Measurements from ENCODE around the gene DTNB. TPM values are rescaled to one million over a fixed set of nuclear protein-coding genes. Genes with fewer than 3 reads are reported as not detected.

DTNB gene
- total and polyA plus RNA-seq, 4 experiments from 2014 or later, result 18.0 to 45.3 (median 33.2) TPM

DNA sequence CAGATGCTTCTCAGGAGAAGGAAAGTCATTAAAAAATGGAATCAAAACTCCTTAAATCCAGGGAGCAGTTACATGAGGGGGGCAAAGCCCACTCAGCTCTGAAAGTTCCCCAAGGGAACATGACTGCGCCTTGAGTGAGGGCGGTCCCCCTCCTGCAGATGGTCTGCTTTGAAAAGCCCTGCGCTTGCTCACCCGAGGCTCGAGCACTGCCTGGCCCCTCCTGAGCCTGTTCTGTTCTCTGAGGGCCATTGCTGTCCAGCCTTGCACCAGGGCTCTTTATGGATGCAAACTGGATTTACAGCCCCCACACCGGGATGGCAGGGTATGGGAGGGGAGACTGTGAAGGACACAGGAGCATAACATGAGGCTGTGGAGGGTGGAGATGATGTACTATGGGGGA lies 293.8 kb downstream of the DTNB start:
- Histone ChIP-seq H3K27ac (ENCODE audit: low read depth, low read length) (no peak overlapping the region), H3K27me3 (ENCODE audit: insufficient read depth, low read length) (no peaks in the 10 kb centered on the region), H3K4me1 (ENCODE audit: insufficient read depth, low read length) (peaks cover 38% of the 10 kb centered on the region), H3K4me3 (ENCODE audit: low read length in 2 of 2) (no peak overlapping the region), H3K36me3 (ENCODE audit: insufficient read depth, low read length) (no peaks in the 10 kb centered on the region), H3K9me3 (ENCODE audit: control insufficient read depth in 1 of 2, low read length in 2 of 2) (no peaks in the 10 kb centered on the region)
- no peaks in the 10 kb centered on the region for H3K27me3 Mint-ChIP-seq
- peak overlapping the region in 2 of 7 donors; percentile 39 to 90 for H3K27ac Mint-ChIP-seq
- CTCF ChIA-PET (ENCODE audit: partially characterized antibody), result interaction anchor here (1.5 to 7.9 kb wide), 2 partner anchors 18 to 64 kb away, joined by 3 to 50 read pairs; no protein-coding TSS in a partner anchor
- POLR2A ChIA-PET (ENCODE audit: partially characterized antibody), result no interaction called here
- H3K4me3 Mint-ChIP-seq, result no peak overlapping the region
- H3K9me3 Mint-ChIP-seq, result peaks cover 0 to 2% (median 0%) of the 10 kb centered on the region in 8 donors
- intact Hi-C loops (cut with micrococcal nuclease), result loop anchor here (5.0 kb wide), 1 partner anchor 107 kb away; no protein-coding TSS in a partner anchor
- H3K36me3 Mint-ChIP-seq, result peaks cover 6 to 12% of the 10 kb centered on the region in 2 donors
- H3K4me1 Mint-ChIP-seq, result peaks cover 19 to 36% (median 24%) of the 10 kb centered on the region in 4 donors
- no peak for DNase-seq

DNA sequence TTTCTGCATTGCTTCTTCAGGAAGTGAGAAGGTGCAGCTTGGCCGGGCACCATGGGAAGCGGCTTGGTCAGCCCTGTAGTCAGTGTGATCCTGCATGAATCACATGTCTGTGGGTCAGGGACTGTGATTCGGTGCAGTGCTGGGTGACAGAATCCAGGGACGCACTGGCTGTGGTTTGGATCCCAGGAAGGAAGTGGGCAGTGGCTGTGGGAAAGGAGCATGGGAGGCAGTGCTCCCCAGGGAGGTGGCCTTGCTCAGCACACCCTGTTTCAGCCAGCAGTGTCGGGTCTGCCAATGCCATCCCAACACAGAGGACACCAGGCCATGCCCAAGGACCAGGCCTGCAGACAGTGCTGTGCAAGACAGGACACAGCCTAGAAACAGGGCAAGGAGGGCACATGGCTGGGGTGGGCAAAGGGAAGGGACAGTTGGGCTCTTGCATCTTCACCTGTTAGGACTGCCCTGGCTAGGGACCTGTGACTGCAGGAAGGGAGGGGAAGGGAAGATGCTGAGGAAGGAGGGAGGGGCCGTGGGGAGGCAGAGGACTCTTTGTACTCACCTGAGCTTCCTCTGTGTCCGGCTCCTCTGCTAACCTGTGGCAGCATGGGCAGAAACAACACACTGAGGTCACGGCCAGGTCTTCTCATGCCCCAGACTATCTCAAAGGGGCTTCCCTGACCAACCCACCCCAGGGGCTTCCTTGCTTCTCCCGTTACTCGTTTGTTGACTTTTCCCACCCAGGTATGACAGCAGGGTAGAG lies 294.5 kb downstream of the DTNB start:
- Mint-ChIP-seq H3K36me3 (peaks cover 6 to 12% of the 10 kb centered on the region in 2 donors), H3K4me1 (peaks cover 19 to 36% (median 24%) of the 10 kb centered on the region in 4 donors), H3K9me3 (peaks cover 0 to 2% (median 0%) of the 10 kb centered on the region in 8 donors), H3K27me3 (no peaks in the 10 kb centered on the region), H3K4me3 (peak overlapping the region in 2 of 8 donors; percentile 34 to 67), H3K27ac (peak overlapping the region in 2 of 7 donors; percentile 52 to 57)
- Histone ChIP-seq H3K36me3 (ENCODE audit: insufficient read depth, low read length) (no peaks in the 10 kb centered on the region), H3K27ac (ENCODE audit: low read depth, low read length) (no peak overlapping the region), H3K4me3 (ENCODE audit: low read length in 2 of 2) (no peak overlapping the region), H3K9me3 (ENCODE audit: control insufficient read depth in 1 of 2, low read length in 2 of 2) (no peaks in the 10 kb centered on the region), H3K4me1 (ENCODE audit: insufficient read depth, low read length) (peaks cover 38% of the 10 kb centered on the region), H3K27me3 (ENCODE audit: insufficient read depth, low read length) (no peaks in the 10 kb centered on the region)
- ChIA-PET POLR2A (ENCODE audit: partially characterized antibody) (interaction anchor here (0.7 to 4.4 kb wide), 2 partner anchors 16 to 163 kb away, joined by 3 to 54 read pairs; no protein-coding TSS in a partner anchor), CTCF (ENCODE audit: partially characterized antibody) (interaction anchor here (1.2 kb wide), 1 partner anchor 17 kb away, joined by 6 read pairs; no protein-coding TSS in a partner anchor)
- intact Hi-C loops (cut with micrococcal nuclease), result loop anchor here (5.0 kb wide), 1 partner anchor 107 kb away; no protein-coding TSS in a partner anchor
- no peak for DNase-seq

DNA sequence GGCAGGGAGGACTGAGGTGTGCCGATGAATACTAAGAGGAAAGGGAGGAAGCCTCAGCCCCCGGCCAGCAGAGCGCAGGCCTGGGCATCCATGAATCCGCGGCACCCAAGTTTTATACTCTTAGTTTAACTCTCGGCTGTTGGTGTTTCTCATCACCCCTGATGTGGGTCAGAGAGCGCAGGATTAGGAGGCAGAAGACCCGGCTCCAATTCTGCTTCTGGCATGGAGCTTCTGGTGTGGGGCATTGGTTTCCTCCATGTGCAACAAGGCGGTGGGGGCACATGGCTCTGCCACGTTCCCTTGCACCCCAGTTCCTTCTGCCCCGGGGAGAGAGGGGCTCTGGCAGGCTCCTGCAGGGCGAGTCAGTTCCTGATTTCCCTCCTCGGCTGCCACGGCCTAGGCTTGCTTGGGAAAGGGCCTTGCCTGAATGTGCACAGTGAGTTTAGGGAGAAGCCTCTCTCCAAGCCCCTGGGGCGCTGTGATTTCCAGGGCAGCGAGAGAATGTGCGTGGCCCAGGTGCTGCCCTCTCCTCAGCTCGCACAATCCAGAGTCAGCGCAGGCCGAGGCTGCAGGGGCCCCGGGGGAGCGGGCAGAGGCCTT lies 295.5 kb downstream of the DTNB start:
- H3K36me3 Mint-ChIP-seq, result peaks cover 6 to 12% of the 10 kb centered on the region in 2 donors
- no peak for DNase-seq
- H3K27ac Mint-ChIP-seq, result peak overlapping the region; percentile 90 to 96 (median 94)
- Histone ChIP-seq H3K27ac (ENCODE audit: low read depth, low read length) (peak overlapping the region; percentile 57), H3K4me1 (ENCODE audit: insufficient read depth, low read length) (peaks cover 38% of the 10 kb centered on the region), H3K36me3 (ENCODE audit: insufficient read depth, low read length) (no peaks in the 10 kb centered on the region), H3K9me3 (ENCODE audit: control insufficient read depth in 1 of 2, low read length in 2 of 2) (no peaks in the 10 kb centered on the region), H3K27me3 (ENCODE audit: insufficient read depth, low read length) (no peaks in the 10 kb centered on the region), H3K4me3 (ENCODE audit: low read length in 2 of 2) (no peak overlapping the region)
- no peaks in the 10 kb centered on the region for H3K27me3 Mint-ChIP-seq
- peaks cover 0 to 2% (median 0%) of the 10 kb centered on the region in 8 donors for H3K9me3 Mint-ChIP-seq
- POLR2A ChIA-PET (ENCODE audit: partially characterized antibody), result interaction anchor here (0.6 to 4.4 kb wide), 7 partner anchors 8 to 162 kb away, joined by 3 to 54 read pairs (median 4); no protein-coding TSS in a partner anchor
- H3K4me3 Mint-ChIP-seq, result peak overlapping the region in 3 of 8 donors; percentile 78 to 85 (median 79)
- intact Hi-C loops (cut with micrococcal nuclease), result loop anchor here (1.0 to 5.0 kb wide), 2 partner anchors 106 to 144 kb away; no protein-coding TSS in a partner anchor
- H3K4me1 Mint-ChIP-seq, result peaks cover 19 to 36% (median 24%) of the 10 kb centered on the region in 4 donors
- CTCF ChIA-PET (ENCODE audit: partially characterized antibody), result interaction anchor here (0.8 to 8.7 kb wide), 4 partner anchors 8 to 33 kb away, joined by 3 to 161 read pairs (median 10); no protein-coding TSS in a partner anchor

DNA sequence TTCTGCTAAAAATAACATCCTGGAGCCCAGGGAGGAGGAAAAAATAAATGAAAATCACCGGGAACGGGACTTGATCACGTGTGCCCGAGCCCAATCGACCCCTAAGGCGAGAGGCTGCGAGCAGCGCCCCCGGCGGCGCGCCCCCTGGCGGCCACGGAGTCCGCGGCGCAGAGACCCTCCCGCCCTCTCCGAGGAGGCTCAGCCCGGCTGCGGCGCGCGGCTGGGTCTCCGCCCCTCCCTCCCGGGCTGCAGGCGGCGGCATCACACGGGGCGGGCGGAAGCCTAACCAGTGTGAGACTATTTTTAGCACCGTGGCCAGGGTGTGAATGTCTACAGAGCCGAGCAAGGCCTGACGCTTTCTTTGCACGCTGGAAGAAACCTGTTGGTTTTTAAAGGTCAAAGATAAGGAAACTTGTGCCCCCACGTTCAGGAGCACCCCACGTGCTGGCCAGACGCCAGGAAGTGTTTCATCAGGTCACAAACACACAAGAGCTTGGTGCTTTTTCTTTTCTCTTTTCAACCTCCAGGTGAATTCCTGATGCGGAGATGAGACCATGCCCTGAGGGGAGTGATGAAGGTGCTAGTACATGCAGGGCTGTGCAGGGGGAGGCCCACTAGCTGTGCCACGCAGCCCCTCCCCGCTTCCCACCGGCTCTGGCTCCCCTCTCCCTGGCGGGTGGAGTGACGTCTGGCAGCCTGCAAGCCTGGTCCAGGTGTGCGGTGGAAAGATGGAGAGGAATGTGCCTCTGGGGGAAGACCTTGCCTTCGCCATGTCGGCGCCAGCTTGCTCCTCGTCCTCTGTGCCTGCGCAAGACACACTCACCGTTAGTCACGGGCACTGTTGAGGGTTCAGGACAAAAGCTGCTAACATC lies 296.4 kb downstream of the DTNB start:
- H3K4me1 Mint-ChIP-seq, result peaks cover 19 to 36% (median 23%) of the 10 kb centered on the region in 4 donors
- peak overlapping the region; percentile 57 for H3K27ac ChIP-seq (ENCODE audit: low read depth, low read length)
- POLR2A ChIA-PET (ENCODE audit: partially characterized antibody), result interaction anchor here (0.6 to 4.4 kb wide), 11 partner anchors 9 to 101 kb away, joined by 3 to 54 read pairs (median 4); partner anchors contain the start of gene DNMT3A

DNA sequence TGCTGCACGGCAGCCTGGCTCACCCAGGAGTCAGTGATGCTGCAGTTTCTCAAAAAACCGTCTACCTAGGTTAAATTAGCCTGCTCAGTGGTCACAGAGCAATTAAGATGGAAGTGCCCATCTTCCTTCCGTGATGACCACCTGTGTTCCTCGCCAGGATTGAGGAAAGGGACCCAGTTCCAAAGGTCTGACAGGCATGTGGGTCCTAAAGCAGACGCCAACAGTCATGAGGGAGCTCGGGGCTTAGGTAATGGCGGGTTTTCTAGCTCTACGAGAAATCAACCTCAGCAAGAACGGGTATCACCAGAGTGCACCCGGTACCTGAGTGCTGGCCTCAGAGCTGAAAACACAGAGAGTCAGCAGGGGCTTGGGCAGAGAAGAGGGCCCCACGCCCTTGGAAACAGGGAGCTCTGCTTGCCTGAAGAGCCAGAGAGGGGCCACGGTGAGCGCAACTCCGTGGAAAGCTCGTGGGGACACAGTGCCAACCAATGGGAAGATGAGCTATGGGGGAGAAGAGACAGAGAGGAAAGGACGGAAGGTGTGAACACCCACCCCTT lies 297.3 kb downstream of the DTNB start:
- H3K4me3 ChIP-seq (ENCODE audit: low read length in 2 of 2), result no peak overlapping the region

More for the DNA sequence above, 296.4 kb downstream of the DTNB start:
- DNase-seq, result peak; percentile 92 to 95 (median 92)
- Histone ChIP-seq H3K4me1 (ENCODE audit: insufficient read depth, low read length) (peaks cover 38% of the 10 kb centered on the region), H3K9me3 (ENCODE audit: control insufficient read depth in 1 of 2, low read length in 2 of 2) (no peaks in the 10 kb centered on the region), H3K36me3 (ENCODE audit: insufficient read depth, low read length) (no peaks in the 10 kb centered on the region), H3K4me3 (ENCODE audit: low read length in 2 of 2) (peak overlapping the region in 1 of 2 donors; percentile 36), H3K27me3 (ENCODE audit: insufficient read depth, low read length) (no peaks in the 10 kb centered on the region)
- CTCF ChIA-PET (ENCODE audit: partially characterized antibody), result interaction anchor here (0.8 to 8.7 kb wide), 21 partner anchors 9 to 214 kb away, joined by 3 to 161 read pairs (median 4); partner anchors contain the start of gene DNMT3A
- Mint-ChIP-seq H3K9me3 (peaks cover 0 to 2% (median 0%) of the 10 kb centered on the region in 8 donors), H3K4me3 (peak overlapping the region; percentile 48 to 85 (median 74)), H3K27ac (peak overlapping the region; percentile 90 to 96 (median 94)), H3K36me3 (peaks cover 6% of the 10 kb centered on the region in 2 donors), H3K27me3 (no peaks in the 10 kb centered on the region)
- intact Hi-C loops (cut with micrococcal nuclease), result loop anchor here (1.0 to 5.0 kb wide), 6 partner anchors 15 to 145 kb away; no protein-coding TSS in a partner anchor

More for the DNA sequence above, 297.3 kb downstream of the DTNB start:
- intact Hi-C loops (cut with micrococcal nuclease), result loop anchor here (1.0 to 5.0 kb wide), 5 partner anchors 14 to 124 kb away; no protein-coding TSS in a partner anchor
- peak overlapping the region in 5 of 8 donors; percentile 43 to 73 (median 54) for H3K4me3 Mint-ChIP-seq
- CTCF ChIA-PET (ENCODE audit: partially characterized antibody), result interaction anchor here (0.6 to 8.7 kb wide), 27 partner anchors 10 to 213 kb away, joined by 3 to 161 read pairs (median 4); partner anchors contain the start of gene DNMT3A
- no peaks in the 10 kb centered on the region for H3K27me3 Mint-ChIP-seq
- no peaks in the 10 kb centered on the region for H3K9me3 ChIP-seq (ENCODE audit: control insufficient read depth in 1 of 2, low read length in 2 of 2)
- peaks cover 19 to 36% (median 22%) of the 10 kb centered on the region in 4 donors for H3K4me1 Mint-ChIP-seq
- H3K27ac Mint-ChIP-seq, result peak overlapping the region in 3 of 7 donors; percentile 53 to 92 (median 81)
- H3K27ac ChIP-seq (ENCODE audit: low read depth, low read length), result no peak overlapping the region
- H3K4me1 ChIP-seq (ENCODE audit: insufficient read depth, low read length), result peaks cover 38% of the 10 kb centered on the region
- H3K9me3 Mint-ChIP-seq, result peaks cover 0 to 2% (median 0%) of the 10 kb centered on the region in 8 donors
- POLR2A ChIA-PET (ENCODE audit: partially characterized antibody), result interaction anchor here (1.1 to 4.4 kb wide), 7 partner anchors 10 to 63 kb away, joined by 3 to 54 read pairs (median 4); partner anchors contain the start of gene DNMT3A
- H3K27me3 ChIP-seq (ENCODE audit: insufficient read depth, low read length), result no peaks in the 10 kb centered on the region
- DNase-seq, result no peak
- no peaks in the 10 kb centered on the region for H3K36me3 ChIP-seq (ENCODE audit: insufficient read depth, low read length)
- H3K36me3 Mint-ChIP-seq, result peaks cover 0 to 6% of the 10 kb centered on the region in 2 donors

Measured in CD4-positive, alpha-beta memory T cell (primary cell).